NCI-H187 (cell line): ENCODE results near the gene ZEB2.

Experiments
- DNase-seq, 2 experiments: peaks; one replicate each; lab custom pipeline; 2025; lab: John Stamatoyannopoulos, UW

Gene ZEB2

GRCh38 chr2:144451443-144451842 lies 68.5 kb downstream of the ZEB2 start:
- no peak for DNase-seq

- DNase-seq: no peak
Measured at GRCh38 chr2:144449028-144449406, 70.9 kb downstream of the ZEB2 start.

- DNase-seq: no peak
Measured at GRCh38 chr2:144448389-144449027, 71.4 kb downstream of the ZEB2 start.

- no peak for DNase-seq
Measured at GRCh38 chr2:144447535-144447934, 72.4 kb downstream of the ZEB2 start.

GRCh38 chr2:144446136-144446535 lies 73.8 kb downstream of the ZEB2 start:
- DNase-seq: no peak

- no peak for DNase-seq
Measured at GRCh38 chr2:144445196-144445595, 74.7 kb downstream of the ZEB2 start.

GRCh38 chr2:144443837-144444817 lies 75.8 kb downstream of the ZEB2 start:
- DNase-seq: no peak

- DNase-seq: no peak
Measured at GRCh38 chr2:144441711-144442141, 78.2 kb downstream of the ZEB2 start.

- no peak for DNase-seq
Measured at GRCh38 chr2:144439993-144440392, 79.9 kb downstream of the ZEB2 start.

GRCh38 chr2:144438801-144439631 lies 80.9 kb downstream of the ZEB2 start:
- no peak for DNase-seq

GRCh38 chr2:144437636-144438035 lies 82.3 kb downstream of the ZEB2 start:
- DNase-seq: no peak

- DNase-seq: no peak
Measured at GRCh38 chr2:144434425-144435222, 85.3 kb downstream of the ZEB2 start.

GRCh38 chr2:144432921-144433320 lies 87.0 kb downstream of the ZEB2 start:
- no peak for DNase-seq

- DNase-seq: no peak
Measured at GRCh38 chr2:144431998-144432397, 87.9 kb downstream of the ZEB2 start.

GRCh38 chr2:144431392-144431783 lies 88.5 kb downstream of the ZEB2 start:
- DNase-seq: no peak

GRCh38 chr2:144430722-144431391 lies 89.1 kb downstream of the ZEB2 start:
- no peak for DNase-seq

GRCh38 chr2:144429396-144430112 lies 90.4 kb downstream of the ZEB2 start:
- DNase-seq: no peak

- DNase-seq: no peak
Measured at GRCh38 chr2:144426981-144427479, 92.9 kb downstream of the ZEB2 start.

- DNase-seq: no peak
Measured at GRCh38 chr2:144426355-144426754, 93.6 kb downstream of the ZEB2 start.
